Stomach (tissue), 9 donors: ENCODE results near the gene B3GAT1. TPM values are rescaled to one million over a fixed set of nuclear protein-coding genes. Genes with fewer than 3 reads are reported as not detected.

Experiments used
- DNase-seq, 2 donors: peaks; one replicate each; pipeline versions ENCODE4 v3.0.0 to v3.0.0-alpha.2; 2013 to 2019
- H3K27ac ChIP-seq, 5 donors: fragments of 200-600 bp in 4 of 5; sonication (generic) in 4 of 5; one replicate each; pipeline ENCODE4 v1.5.1; 2013 to 2019; ENCODE audit warnings: mild to moderate bottlenecking in 1 of 5, moderate library complexity in 1 of 5
- H3K27me3 ChIP-seq, 3 donors: fragments of 200-600 bp; sonication (generic); one replicate each; pipeline ENCODE4 v1.5.1; 2017 to 2019; ENCODE audit warnings: mixed run types in 1 of 3
- H3K36me3 ChIP-seq, 4 donors: fragments of 200-600 bp; sonication (generic); 1 replicate in 3 of 4; 2 replicates in 1 of 4; pipeline ENCODE4 v1.5.1; 2016 to 2019
- H3K4me1 ChIP-seq, 4 donors: fragments of 200-600 bp; sonication (generic); one replicate each; pipeline ENCODE4 v1.5.1; 2016 to 2019
- H3K4me3 ChIP-seq, 4 donors: fragments of 200-600 bp; sonication (generic) in 3 of 4; one replicate each; pipeline ENCODE4 v1.5.1; 2016 to 2019; ENCODE audit warnings: mild to moderate bottlenecking in 1 of 4
- H3K9me3 ChIP-seq, 4 donors: fragments of 200-600 bp; sonication (generic); one replicate each; pipeline ENCODE4 v1.5.1; 2016 to 2019
- CTCF ChIP-seq, 7 experiments: fragments of 450-650 bp in 4 of 7; fragments of 200-600 bp in 3 of 7; sonication (generic) in 3 of 7; IDR thresholded peaks; one replicate each; pipeline ENCODE4 v1.5.1; 2016 to 2019; ENCODE audit warnings: antibody characterized with exemption in 7 of 7, control low read depth in 2 of 7, mild to moderate bottlenecking in 1 of 7
- EP300 ChIP-seq: sonication (generic); formaldehyde crosslinking; IDR thresholded peaks from one replicate; pipeline ENCODE4 v1.6.1; 2017; ENCODE audit warnings: antibody characterized with exemption
- POLR2A ChIP-seq, 4 donors: fragments of 450-650 bp; IDR thresholded peaks; one replicate each; pipeline ENCODE4 v1.6.1; 2016; ENCODE audit warnings: antibody characterized with exemption in 4 of 4, control low read depth in 2 of 4, mild to moderate bottlenecking in 1 of 4, moderate library complexity in 1 of 4
- POLR2AphosphoS5 ChIP-seq, 3 donors: sonication (generic); formaldehyde crosslinking; IDR thresholded peaks; one replicate each; pipeline ENCODE4 v1.6.1; 2016; ENCODE audit warnings: antibody characterized with exemption in 3 of 3
- whole genome bisulfite sequencing, 5 donors: extraction: QIAGEN DNeasy Blood & Tissue Kit in 3 of 5; methylation state at CpG; one replicate each; pipeline versions ENCODE4 v1.1.5 to v1.1.7; 2013 to 2018; 5-methylcytosine and 5-hydroxymethylcytosine counted together
- intact Hi-C: fragments of 100-400 bp; cut with DNase I; formaldehyde crosslinking; loops from one replicate; pipeline ENCODE4 v1.15.1; 2023; ENCODE audit warnings: low total_unique reads
- polyA plus RNA-seq, 3 donors: library from polyadenylated mRNA; stranded (reverse); fragments of 200-250 nt; gene quantifications; one replicate each; pipeline ENCODE4 v1.2.3, GENCODE V29; 2013
- total RNA-seq, 5 donors: library from RNA; depleted of rRNA; stranded (reverse); fragments of >200 nt; gene quantifications; one replicate each; pipeline versions ENCODE4 v1.1.0 to v1.2.3, GENCODE V29; 2014 to 2016
- donor health status: healthy with polysubstance abuse.
- donor health status: Bipolar disorder and iron deficiency.
- donor health status: healthy.

The B3GAT1 gene
- total and polyA plus RNA-seq, 8 donors: 5.3 to 34.4 (median 18.7) TPM; not detected in 2

DNA sequence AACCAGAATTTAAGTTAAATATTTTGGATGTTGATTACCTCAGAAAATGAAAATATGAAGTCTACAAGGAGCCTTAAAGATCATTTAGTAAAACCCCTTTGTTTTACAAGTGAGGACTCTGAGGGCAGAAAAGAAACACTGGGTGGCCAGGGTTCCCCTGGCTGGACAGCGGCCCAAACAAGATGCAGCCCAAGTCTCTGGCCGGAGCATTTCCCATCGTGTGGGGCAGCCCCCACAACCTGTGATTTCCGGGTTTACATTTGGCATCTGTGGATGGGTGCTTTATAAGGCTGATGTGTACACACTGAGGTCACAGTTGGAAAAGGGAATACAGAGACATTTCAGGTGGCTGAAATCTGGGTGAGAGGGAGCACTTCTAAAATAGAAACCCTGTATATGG is 28.8 kb upstream of the B3GAT1 start:
- Histone ChIP-seq H3K27me3 (peaks cover 0 to 15% (median 0%) of the 10 kb centered on the region in 3 donors), H3K36me3 (no peaks in the 10 kb centered on the region), H3K9me3 (no peaks in the 10 kb centered on the region), H3K4me3 (no peak overlapping the region), H3K27ac (no peak overlapping the region), H3K4me1 (no peaks in the 10 kb centered on the region)
- 55 to 76% (median 73%) methylated on average over 4 of the region's 4 CpGs for WGBS, 5 donors
- no peak for DNase-seq
- TF ChIP-seq POLR2AphosphoS5 (IDR thresholded peaks at IDR 0.05) (no peak), EP300 (no peak), POLR2A (IDR thresholded peaks at IDR 0.05) (no peak), CTCF (IDR thresholded peaks at IDR 0.05) (no peak)
- intact Hi-C loops: no loop called here

GRCh38 chr11:134438542-134439537 is 26.8 kb upstream of the B3GAT1 start:
- intact Hi-C loops: no loop called here
- Histone ChIP-seq H3K9me3 (no peaks in the 10 kb centered on the region), H3K27ac (no peak overlapping the region), H3K4me3 (no peak overlapping the region), H3K4me1 (no peaks in the 10 kb centered on the region), H3K27me3 (peaks cover 0 to 11% (median 0%) of the 10 kb centered on the region in 3 donors), H3K36me3 (no peaks in the 10 kb centered on the region)
- WGBS, 5 donors: 56 to 67% (median 58%) methylated on average over 13 to 21 of the region's 21 CpGs
- peak in 1 of 2 donors; percentile 19 for DNase-seq
- no peak for TF ChIP-seq POLR2AphosphoS5 (IDR thresholded peaks at IDR 0.05)
- TF ChIP-seq POLR2A (IDR thresholded peaks at IDR 0.05): no peak
- no peak for TF ChIP-seq CTCF (IDR thresholded peaks at IDR 0.05)
- no peak for TF ChIP-seq EP300

DNA sequence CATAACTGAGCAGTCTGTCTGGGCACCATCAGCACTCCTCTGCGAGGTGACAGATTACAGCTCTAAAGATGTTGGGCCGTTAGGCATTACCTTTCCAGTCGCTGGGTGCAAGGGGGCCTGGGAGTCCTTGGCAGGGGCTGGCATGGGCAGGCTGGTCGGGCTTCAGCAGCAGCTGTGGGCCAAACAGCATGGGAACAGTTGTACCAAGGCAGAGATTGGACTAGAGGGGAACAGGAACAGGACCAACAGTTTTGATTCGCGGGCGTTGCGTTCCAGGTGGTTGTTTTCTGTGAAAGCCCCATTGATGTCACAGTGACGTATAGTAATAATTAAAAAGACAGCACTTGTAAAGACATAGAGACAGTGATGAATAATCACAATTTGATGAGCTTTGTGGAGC is 25.8 kb upstream of the B3GAT1 start:
- Histone ChIP-seq H3K27me3 (peaks cover 0 to 11% (median 0%) of the 10 kb centered on the region in 3 donors), H3K4me1 (no peaks in the 10 kb centered on the region), H3K36me3 (no peaks in the 10 kb centered on the region), H3K4me3 (no peak overlapping the region), H3K27ac (no peak overlapping the region), H3K9me3 (no peaks in the 10 kb centered on the region)
- DNase-seq: no peak
- TF ChIP-seq POLR2A (IDR thresholded peaks at IDR 0.05) (no peak), EP300 (no peak), POLR2AphosphoS5 (IDR thresholded peaks at IDR 0.05) (no peak), CTCF (IDR thresholded peaks at IDR 0.05) (no peak)
- WGBS, 5 donors: 72 to 83% (median 79%) methylated on average over 9 of the region's 9 CpGs
- intact Hi-C loops: no loop called here

GRCh38 chr11:134436781-134437180 is 24.7 kb upstream of the B3GAT1 start:
- no peak for DNase-seq
- Histone ChIP-seq H3K9me3 (no peaks in the 10 kb centered on the region), H3K36me3 (no peaks in the 10 kb centered on the region), H3K27me3 (peaks cover 0 to 7% (median 0%) of the 10 kb centered on the region in 3 donors), H3K27ac (no peak overlapping the region), H3K4me3 (no peak overlapping the region), H3K4me1 (no peaks in the 10 kb centered on the region)
- intact Hi-C loops: no loop called here
- TF ChIP-seq EP300: no peak
- TF ChIP-seq POLR2AphosphoS5 (IDR thresholded peaks at IDR 0.05): no peak
- no peak for TF ChIP-seq CTCF (IDR thresholded peaks at IDR 0.05)
- no peak for TF ChIP-seq POLR2A (IDR thresholded peaks at IDR 0.05)
- WGBS, 5 donors: 87 to 94% (median 88%) methylated on average over 8 to 10 of the region's 10 CpGs
